ENCODE measurements around the gene SMIM14.
A peak's percentile ranks its signal among the peaks of the same experiment; 100 is the strongest.
"Not testable (repeated sequence)": the region's sequence is repeated elsewhere in the genome, so short reads cannot be mapped to it uniquely, and the experiment has no call there.

The SMIM14 gene

DNA sequence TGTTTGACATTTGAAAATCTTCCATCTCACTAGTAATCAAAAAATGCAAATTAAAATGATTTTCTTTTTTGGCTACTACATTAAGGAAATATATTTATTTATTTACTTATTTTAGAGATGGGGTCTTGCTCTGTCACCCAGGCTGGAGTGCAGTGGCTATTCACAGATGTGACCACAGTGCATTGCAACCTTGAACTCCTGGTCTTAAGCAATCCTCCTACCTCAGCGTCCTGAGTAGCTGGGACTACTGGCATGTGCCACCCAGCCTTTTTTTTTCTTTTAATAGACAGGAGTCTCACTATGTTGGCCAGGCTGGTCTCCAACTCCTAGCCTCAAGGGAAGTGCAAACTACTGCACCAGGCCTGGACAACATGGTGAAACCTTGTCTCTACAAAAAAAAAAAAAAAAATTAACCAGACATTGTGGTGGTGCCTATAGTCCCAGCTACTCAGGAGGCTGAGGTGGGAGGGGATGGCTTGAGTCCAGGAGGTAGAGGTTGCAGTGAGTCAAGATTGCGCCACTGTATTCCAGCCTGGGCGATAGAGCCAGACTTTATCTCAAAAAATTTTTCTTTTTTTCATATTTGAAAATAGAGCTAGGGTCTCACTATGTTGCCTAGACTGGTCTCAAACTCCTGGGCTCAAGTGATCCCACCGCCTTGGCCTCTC is 4.4 kb upstream of the SMIM14 start:
- DNase-seq = peak; percentile 30

DNA sequence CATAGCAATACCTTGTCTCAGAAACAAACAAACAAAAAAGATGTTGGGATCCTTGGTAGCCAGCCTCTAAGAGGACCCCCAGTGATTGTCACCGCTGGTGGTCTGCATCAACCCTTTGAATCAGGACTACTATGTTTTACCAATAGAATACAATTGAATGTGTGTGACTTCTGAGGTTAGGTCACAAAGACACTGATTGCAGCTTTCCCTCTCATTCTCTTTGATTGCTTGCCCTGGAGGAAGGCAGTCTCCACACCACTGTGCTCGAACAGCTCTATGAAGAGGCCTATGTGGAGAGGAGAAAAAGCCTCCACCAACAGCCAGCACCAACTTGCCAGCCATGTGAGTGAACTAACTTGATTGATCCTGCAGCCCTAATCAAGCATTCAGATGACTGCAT is 2.8 kb upstream of the SMIM14 start:
- no peak for DNase-seq

DNA sequence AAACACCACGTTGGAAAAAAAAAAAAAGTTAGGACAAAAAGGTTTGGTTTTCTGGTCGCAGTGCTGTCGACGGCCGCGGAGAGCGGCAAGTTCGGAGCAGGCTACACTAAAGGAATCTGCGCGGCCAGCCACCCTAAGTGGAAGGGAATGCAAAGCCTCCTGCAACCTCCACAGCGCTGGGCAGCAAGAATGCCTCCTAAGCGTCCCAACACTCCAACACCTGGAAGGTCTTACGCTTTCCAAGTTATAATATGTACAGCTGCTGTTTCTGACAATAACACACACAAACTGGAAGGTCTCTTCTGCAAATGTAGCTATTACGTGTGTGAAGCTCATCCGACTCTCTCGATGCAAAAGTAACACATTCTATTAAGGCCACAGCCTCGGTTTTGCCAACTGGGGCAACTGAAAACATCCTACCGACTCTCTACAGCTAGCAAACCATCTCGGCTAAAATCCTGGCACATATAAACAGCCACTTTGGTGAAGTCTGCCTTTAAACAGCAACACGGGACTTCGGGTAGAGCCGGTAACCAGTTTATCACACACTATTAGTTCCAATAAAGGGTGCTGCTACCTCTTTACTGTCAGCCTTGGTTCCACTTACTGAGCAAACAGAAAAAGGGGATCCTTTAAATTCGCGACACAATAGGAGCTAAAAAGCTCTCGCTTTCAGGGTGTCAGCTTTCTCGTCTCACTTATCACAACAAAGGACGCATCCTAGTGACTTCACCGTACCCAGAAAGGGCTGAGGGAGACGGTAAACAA is 895 bp downstream of the SMIM14 start:
- DNase-seq = peak; percentile 66

DNA sequence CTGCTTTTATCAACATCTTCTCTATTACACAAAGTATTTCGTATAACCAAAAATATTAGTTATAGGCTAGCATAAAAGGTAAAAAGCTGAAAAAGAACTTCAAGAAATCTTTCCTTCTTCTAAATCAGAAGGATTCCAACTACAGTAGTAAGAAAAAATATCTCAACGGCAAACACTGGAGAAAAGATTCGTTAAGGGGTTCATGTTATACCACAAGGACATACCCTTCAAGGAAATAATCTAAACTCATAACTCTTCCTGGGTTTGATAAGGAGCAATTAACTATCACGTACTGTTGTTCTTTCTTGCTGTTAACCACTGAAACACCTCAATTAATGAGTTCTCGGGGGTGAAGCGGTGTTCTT is 1.5 kb downstream of the SMIM14 start:
- DNase-seq = no peak

DNA sequence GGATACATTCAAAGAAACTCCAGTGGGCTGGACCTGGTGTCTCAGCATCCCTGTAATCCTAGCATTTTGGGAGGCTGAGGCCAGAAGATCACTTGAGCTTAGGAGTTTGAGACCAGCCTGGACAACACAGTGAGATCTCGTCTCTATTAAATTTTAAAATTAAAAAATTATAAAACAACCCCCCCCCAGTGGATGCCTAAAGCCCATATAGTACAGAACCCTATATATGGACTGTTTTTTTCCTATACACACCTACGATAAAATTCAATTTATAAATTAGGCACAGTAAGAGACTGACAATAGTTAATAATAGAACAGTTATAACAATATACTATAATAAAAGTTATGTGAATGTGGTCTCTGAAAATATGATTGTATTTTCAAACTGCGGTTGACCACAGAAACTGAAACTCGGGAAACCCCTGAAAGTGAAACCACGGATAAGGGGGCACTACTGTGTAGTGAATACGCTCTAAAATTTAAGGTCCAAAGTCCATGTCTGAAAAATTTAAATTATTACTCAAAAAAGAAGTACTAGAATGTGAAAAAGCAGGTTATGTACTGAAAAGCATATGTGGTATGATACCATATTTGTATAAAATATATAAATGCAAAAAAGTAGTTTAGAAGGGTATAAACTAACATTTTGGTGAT is 2.0 kb downstream of the SMIM14 start:
- DNase-seq = peak; percentile 20

DNA sequence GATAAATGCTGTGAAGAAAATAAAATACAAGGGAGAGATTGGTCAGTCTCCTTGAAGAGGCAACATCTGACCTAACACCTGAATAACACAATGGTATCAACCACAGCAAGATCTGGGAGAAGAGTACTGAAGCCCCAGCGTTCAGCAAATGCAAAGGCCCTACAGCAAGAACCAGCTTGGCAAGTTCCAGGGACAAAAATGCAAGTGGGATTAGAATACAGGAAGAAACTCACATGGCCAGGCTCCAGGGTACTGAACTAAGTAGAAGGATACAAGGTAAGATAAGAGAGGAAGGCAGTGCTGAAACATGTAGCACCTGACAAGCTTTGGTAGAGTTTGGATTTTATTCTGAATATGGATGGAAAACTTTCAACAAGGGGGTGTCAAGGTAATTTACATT is 3.6 kb downstream of the SMIM14 start:
- no peak for DNase-seq

DNA sequence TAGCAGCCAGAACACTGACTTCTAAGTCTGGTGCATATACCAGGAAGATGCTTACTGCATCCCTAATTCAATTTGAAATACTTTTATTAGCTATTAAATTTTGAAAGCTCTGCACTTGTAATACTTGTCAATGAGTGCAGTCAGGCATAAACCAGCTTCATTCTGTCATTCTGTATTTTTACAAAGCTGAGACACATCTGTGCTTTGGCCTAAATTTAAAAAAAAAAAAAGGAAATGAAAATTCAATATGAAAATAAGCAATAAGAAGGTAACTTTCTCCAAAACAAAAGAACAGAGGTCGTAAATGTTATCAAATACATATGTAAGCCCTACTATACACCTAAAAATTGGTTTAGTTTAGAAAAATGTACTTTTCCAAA is 7.0 kb downstream of the SMIM14 start:
- DNase-seq = no peak

DNA sequence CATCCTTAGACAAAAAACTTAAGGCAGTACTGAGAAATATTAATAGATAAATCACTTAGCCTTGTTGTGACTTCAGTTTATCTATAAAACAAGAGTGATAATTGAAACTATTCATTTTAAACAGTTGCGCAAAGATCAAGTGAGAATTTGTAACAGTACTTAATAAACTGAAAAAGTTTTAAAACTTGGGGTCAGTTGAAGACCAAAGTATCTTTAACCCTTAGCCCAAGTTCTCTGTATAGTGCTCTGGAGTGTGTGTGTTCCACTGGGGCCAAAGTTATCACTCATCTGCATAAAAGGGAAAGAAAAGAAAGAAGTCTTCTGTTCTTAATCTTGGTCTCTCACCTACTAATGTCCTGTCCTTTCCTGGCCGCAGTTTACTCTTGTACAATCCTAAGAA is 11.3 kb downstream of the SMIM14 start:
- DNase-seq = no peak

DNA sequence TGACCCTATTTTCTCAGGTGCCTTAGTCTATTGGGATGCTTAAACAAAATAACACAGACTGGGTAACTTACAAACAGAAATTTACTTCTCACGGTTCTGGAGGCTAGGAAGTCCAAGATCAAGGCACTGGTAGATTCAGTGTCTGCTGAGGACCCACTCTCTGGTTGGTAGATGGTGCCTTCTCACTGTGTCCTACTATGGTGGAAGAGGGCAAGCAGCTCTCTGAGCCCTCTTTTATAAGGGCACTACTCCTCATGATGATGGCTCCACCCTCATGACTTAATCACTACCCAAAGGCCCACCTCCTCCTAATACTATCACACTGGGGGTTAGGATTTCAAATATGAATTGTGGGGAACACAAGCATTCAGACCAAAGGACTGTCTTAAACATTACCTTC is 11.8 kb downstream of the SMIM14 start:
- DNase-seq = no peak

DNA sequence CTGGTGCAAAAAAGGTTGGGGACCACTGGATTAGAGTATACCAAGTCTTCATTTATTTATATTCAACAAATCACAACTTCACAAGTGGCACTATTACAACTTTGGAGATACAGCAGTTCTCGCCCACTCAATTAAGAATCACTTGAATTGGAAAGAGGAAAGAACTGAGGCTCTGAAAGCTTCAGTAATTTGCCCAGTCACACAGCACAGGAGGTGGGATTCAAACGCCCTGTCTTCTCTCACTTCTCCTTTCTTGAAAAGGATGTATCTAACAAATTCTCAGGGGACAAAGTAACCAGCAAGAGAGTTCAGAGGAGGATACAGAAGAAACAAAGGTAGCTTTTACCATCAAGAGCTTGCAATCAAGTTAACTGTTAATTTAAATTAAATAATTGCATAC is 12.4 kb downstream of the SMIM14 start:
- no peak for DNase-seq

DNA sequence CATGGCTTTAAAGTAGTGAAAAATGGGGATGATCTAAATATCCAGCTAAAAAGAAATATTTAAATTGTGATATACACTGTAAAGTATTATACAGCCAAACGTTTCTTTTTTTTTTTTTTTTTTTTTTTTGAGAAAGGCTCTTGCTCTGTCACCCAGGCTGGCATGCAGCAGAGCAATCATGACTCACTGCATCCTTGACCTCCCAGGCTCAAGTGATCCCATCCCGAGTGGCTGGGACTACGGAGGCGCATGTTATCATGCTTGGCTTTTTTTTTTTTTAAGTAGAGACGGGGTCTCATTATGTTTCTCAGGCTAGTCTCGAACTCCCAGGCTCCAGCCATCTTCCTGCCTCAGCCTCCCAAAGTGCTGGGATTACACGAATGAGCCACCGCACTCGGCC is 17.1 kb downstream of the SMIM14 start:
- DNase-seq = peak; percentile 76

DNA sequence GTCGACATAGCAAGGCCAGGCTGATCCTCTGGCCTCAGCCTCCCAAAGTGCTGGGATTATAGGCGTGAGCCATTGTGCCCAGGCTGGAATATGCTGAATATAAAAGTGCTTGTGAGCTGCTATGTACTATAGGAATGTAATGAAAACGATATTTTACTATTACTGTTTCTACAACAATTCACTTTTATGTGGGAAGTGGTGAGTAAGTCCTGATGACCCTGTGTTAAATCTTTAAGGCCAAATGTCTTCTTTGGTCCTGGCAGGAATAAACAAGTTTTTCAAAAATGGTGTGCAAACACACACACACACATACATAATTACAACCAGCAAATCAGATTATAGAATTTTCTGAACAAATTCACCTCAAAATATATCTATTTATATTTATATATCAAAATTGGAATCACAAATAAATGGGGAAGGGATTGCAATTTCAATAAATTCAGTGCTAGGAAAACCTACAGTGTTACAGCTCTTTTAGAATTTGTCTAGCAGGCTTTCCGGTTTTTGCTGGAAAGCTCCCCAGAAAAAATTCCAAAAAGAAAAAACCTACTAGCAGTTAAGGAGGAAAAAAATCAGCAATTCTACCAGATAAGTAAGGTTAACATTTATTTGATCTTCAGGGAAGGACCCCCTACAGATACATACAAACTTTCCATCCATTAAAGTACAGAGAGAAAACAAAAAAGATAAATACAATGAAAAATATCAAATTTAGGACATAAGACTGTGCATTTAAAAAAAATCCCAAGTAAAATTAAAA is 17.9 kb downstream of the SMIM14 start:
- peak; percentile 13 for DNase-seq

DNA sequence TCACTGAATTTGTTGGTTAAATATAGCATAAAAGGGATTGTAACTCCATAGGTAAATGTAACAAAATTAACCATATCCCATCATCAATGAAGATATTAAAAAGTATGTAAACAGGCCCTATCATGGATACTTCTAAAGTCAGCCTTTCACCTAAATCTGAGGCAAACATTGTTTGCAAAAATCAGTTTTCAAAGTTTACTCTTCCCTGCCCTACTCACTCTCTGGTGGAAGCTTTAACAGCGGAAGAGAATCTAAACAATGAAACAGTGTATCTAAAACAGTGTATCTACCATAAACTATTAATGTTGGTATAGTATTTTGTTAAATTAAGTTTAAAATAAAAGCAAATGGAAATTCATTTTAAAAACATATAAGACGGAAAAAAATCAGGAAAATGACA is 21.1 kb downstream of the SMIM14 start:
- no peak for DNase-seq

DNA sequence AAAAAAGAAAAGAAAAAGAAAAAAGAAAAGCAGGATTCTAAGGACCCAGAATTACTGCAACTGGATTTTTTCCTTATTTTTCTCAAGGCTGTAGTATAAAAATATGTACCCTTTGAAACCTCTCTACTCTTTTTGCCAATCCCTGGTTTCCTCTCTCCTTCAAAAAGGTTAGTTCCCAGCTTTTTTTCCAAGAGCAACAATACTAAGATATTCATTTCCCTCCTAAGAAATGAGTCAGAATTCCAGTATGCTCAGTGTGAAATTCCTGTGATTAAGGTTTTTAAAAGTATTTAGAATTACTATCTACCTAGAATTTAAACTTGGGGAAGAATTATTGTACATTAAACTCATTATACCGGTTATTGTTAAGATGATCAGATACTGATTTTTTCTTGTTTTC is 22.0 kb downstream of the SMIM14 start:
- DNase-seq = peak; percentile 57

DNA sequence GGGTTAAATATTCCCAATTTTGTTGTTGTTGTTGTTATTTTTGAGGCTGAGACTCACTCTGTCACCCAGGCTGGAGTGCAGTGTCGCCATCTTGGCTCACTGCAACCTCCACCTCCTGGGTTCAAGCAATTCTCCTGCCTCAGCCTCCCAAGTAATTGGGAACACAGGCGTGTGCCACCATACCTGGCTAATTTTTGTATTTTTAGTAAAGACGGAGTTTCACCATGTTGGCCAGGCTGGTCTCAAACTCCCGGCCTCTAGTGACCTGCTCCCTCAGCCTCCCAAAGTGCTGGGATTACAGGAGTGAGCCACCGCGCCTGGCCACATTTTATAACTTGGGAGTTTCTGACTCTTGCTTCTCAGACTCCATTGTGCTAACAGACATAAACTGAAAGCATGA is 22.6 kb downstream of the SMIM14 start:
- not testable (repeated sequence) for DNase-seq

DNA sequence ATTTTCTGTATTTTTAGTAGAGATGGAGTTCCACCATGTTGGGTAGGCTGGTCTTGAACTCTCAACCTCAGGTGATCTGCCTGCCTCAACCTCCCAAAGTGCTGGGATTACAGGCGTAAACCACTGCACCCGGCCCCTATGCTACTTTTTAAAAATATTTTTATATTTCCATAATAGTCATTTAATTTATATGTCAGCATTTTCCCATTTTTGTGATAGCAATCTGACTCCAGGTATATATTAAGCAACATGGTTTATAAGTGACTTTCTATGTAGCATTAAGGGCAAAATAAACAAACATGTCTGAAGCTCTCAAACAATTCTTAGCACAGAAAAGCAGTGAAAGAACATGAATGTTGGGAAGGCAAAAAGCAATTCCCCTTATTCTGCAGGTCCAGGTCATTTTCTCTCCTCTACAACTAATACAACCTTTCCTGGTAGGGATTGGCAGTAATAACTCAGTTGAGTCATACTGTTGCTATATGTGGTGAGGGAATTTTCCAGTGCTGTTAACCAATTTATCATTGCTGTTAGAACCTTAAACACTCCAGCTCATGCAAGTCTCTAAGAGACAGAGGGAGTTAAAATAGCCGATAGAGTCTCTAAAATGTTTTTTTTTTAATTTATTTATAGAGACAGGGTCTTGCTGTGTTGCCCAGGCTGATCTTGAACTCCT is 24.0 kb downstream of the SMIM14 start:
- DNase-seq = peak; percentile 80

DNA sequence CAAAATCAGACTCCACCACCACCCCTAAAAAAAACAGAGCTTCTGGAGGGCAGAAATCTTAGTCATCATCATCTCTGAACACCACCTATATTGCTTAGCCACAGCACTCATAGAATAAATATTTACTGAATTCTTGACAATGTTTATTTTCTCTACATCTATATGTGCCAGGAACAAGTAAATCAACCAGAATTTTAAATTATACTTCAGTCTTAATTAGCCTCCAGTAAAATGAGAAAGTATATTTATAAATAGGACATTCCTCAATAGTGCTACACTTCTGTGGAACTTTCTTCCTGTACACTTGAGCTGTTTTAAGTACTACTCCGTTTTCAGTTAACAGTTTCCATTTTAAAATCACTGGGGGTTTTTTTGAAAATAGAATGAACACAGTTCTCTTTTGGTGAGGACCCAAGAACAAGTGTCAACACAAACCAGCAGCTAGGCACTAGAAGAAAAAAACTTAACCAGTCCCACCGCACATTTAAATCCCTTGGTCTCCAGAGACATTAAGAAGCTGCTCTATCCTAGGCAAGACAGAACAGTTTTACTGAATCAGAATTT is 25.5 kb downstream of the SMIM14 start:
- DNase-seq = no peak

DNA sequence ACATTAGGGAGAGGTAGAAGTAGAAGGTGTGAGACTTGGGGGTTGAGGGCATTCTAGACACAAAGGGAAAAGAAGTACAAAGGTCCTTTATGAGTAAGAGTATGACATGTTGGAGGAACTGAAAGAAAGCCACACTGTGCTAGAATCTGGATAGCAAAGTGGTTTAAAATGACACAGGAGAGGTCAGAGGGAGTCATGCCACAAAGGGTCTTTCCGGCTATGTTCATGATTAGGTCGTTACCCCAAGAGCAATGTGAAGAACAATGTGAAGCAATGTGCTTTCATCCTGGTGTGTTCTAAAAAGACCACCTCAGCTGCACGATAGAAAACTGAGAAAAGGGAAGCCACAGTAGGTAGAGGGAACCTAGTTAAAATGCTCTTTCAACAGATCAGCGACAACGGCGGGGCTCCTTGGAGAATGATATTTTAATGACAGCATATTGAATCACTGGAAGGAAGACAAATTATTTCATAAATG is 29.2 kb downstream of the SMIM14 start:
- DNase-seq = no peak

DNA sequence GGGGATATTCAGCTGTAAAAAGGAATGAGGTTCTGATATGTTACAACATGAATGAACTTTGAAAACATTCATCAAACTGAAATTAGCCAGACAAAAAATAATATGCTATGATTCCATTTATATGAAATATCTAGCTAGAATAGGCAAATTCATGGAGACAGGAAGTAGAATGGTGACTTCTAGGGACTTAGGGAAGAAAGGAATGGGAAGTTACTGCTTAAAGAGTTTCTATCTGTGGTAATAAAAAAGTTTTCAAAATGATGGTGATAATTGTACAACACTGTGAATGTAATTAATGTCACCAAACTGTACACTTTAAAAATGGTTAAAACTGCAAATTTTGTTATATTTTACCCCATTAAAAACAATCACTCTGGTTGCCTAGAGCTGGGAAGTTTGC is 30.2 kb downstream of the SMIM14 start:
- DNase-seq = no peak

DNA sequence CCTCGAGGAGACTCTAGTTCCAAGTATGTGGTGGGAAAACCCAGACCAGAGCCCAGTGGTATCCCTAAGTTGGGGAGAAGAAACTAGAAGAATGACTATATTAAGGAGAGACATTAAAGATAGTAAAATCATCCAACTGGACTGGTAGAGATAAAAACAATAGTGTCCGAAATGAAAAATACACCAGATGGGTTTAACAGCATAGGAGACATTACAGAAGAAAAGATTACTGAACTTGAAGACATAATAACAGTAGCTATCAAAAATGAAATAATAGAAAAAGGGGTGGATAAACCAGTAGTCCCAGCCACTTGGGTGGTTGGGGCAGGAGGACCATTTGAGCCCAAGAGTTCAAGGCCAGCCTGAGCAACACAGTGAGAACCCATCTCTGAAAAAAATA is 31.9 kb downstream of the SMIM14 start:
- no peak for DNase-seq

DNA sequence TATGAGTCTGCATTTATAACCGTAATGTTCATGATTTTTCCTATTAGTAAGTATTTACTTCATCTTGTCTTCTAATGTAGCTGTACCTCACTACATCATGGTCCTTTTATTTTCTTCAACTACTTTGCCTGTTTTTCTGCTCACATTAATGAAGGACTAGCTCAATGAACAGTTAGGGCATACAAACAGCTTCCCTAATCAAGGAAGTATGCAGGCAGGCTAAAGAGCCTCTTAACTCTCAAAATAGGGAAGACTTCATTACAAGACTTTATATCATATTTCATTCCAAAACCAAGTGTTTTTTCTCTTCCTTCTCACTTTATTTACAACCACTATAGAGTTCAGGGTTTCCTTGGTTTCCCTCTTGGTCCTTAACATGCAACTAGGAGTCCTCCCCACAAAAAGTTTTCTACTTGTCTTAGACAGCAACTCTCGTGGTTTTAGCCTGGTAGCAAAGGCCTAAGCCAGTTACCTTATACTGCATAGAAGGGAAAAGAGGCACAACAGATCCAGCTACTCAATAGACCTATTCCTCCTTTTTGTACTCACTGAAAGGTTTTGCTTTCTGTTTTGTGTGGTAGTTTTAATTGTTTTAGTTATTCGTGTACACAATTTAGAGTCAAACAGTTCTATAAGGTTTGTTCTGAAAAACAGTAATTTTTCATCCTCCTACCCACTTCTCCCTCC is 40.8 kb downstream of the SMIM14 start:
- DNase-seq = no peak

DNA sequence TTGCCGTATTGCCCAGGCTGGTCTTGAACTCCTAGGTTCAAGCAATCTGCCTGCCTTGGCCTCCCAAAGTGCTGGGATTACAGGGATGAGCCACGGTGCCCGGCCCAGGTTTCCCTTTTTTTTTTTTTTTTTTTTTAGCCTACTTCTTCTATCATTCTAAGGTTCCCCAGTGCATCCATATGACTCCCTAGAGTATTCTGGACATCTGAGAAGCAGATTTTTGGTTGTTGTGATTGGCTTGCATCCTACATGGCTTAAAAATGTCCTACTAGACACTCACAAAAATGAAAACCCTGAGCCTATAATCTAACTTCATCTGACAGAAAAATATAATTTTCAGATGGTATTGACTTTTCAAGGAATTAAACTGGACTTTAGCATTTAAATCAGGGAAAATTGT is 41.7 kb downstream of the SMIM14 start:
- no peak for DNase-seq
